Activated naive CD8-positive, alpha-beta T cell treated with anti-CD3 and anti-CD28 coated beads, Interleukin-2, amount 10 ng/mL, durations not matched to agents 7 days and 5 days (primary cell): ENCODE data around the gene KIAA0319L. TPM values are rescaled to one million over a fixed set of nuclear protein-coding genes. Genes with fewer than 3 reads are reported as not detected.

Source experiments
- ATAC-seq: fragments of 150-1000 bp; cut with Tn5 transposase; one replicate; pipeline ENCODE4 v1.10.0; 2021; ENCODE audit warnings: low read depth, moderate library complexity
- POLR2A ChIA-PET: fragments of 350-600 bp; sonication (Branson Sonifier 250); formaldehyde crosslinking; loops from one replicate; lab custom pipeline; 2021; ENCODE audit warnings: antibody characterized with exemption; lab: Charles Lee
- DNase-seq: peaks from one replicate; pipeline ENCODE4 v3.0.0; 2021
- H3K27ac Mint-ChIP-seq: one replicate; pipeline ENCODE4 v1.8.0; 2022; ENCODE audit warnings: mild to moderate bottlenecking, mixed read lengths
- H3K27me3 Mint-ChIP-seq: one replicate; pipeline ENCODE4 v1.8.0; 2022; ENCODE audit warnings: mild to moderate bottlenecking, moderate library complexity, mixed read lengths
- H3K36me3 Mint-ChIP-seq: one replicate; pipeline ENCODE4 v1.8.0; 2021; ENCODE audit warnings: mild to moderate bottlenecking, mixed read lengths
- H3K4me1 Mint-ChIP-seq: one replicate; pipeline ENCODE4 v1.8.0; 2021; ENCODE audit warnings: mixed read lengths
- H3K4me3 Mint-ChIP-seq: one replicate; pipeline ENCODE4 v1.8.0; 2022; ENCODE audit warnings: mild to moderate bottlenecking, moderate library complexity, mixed read lengths
- H3K9me3 Mint-ChIP-seq: one replicate; pipeline ENCODE4 v1.8.0; 2021; ENCODE audit warnings: mixed read lengths
- total RNA-seq, 2 experiments: library from RNA; stranded (reverse); gene quantifications; one replicate each; pipeline ENCODE4 v1.2.3, GENCODE V29; 2021

KIAA0319L gene
- total RNA-seq, 2 experiments from 2014 or later = 49.8 to 51.8 TPM

GRCh38 chr1:35505911-35506798, 51.0 kb downstream of the KIAA0319L start:
- DNase-seq (peak; percentile 48), ATAC-seq (peak; percentile 87)
- no peaks in the 10 kb centered on the region for H3K27me3 Mint-ChIP-seq
- peaks cover 50% of the 10 kb centered on the region for H3K36me3 Mint-ChIP-seq
- peak overlapping the region; percentile 94 for H3K27ac Mint-ChIP-seq
- POLR2A ChIA-PET = interaction anchor here (0.7 to 2.2 kb wide), 6 partner anchors 30 to 313 kb away, joined by 3 to 14 read pairs (median 4); partner anchors contain the start of genes KIAA0319L, NCDN and SFPQ
- peaks cover 44% of the 10 kb centered on the region for H3K4me1 Mint-ChIP-seq
- H3K4me3 Mint-ChIP-seq = peak overlapping the region; percentile 84
- H3K9me3 Mint-ChIP-seq = peaks cover 5% of the 10 kb centered on the region

GRCh38 chr1:35502242-35502641, 55.0 kb downstream of the KIAA0319L start:
- DNase-seq = no peak
- POLR2A ChIA-PET = no interaction called here
- Mint-ChIP-seq H3K4me3 (no peak overlapping the region), H3K4me1 (peaks cover 53% of the 10 kb centered on the region), H3K36me3 (peaks cover 45% of the 10 kb centered on the region), H3K9me3 (no peaks in the 10 kb centered on the region), H3K27me3 (no peaks in the 10 kb centered on the region), H3K27ac (no peak overlapping the region)
- ATAC-seq = no peak

- Mint-ChIP-seq H3K27ac (no peak overlapping the region), H3K4me1 (peaks cover 36% of the 10 kb centered on the region), H3K4me3 (no peak overlapping the region), H3K36me3 (peaks cover 39% of the 10 kb centered on the region), H3K9me3 (no peaks in the 10 kb centered on the region), H3K27me3 (no peaks in the 10 kb centered on the region)
- POLR2A ChIA-PET = no interaction called here
- ATAC-seq (no peak), DNase-seq (no peak)
Measured at GRCh38 chr1:35500439-35500838, 56.8 kb downstream of the KIAA0319L start.

- POLR2A ChIA-PET = interaction anchor here (0.9 kb wide), 1 partner anchor 58 kb away, joined by 4 read pairs; the partner anchor contains the start of genes KIAA0319L and NCDN
- peak; percentile 93 for ATAC-seq
- peaks cover 33% of the 10 kb centered on the region for H3K4me1 Mint-ChIP-seq
Measured at GRCh38 chr1:35499652-35500176, 57.5 kb downstream of the KIAA0319L start.

GRCh38 chr1:35499231-35499630, 58.0 kb downstream of the KIAA0319L start:
- no peaks in the 10 kb centered on the region for H3K9me3 Mint-ChIP-seq
- ATAC-seq = no peak
- POLR2A ChIA-PET = interaction anchor here (0.9 kb wide), 1 partner anchor 58 kb away, joined by 4 read pairs; the partner anchor contains the start of genes KIAA0319L and NCDN
- no peak overlapping the region for H3K4me3 Mint-ChIP-seq
- H3K27ac Mint-ChIP-seq = peak overlapping the region; percentile 39
- peaks cover 37% of the 10 kb centered on the region for H3K36me3 Mint-ChIP-seq
- no peaks in the 10 kb centered on the region for H3K27me3 Mint-ChIP-seq
- no peak for DNase-seq
- peaks cover 33% of the 10 kb centered on the region for H3K4me1 Mint-ChIP-seq

More at GRCh38 chr1:35499652-35500176, 57.5 kb downstream of the KIAA0319L start:
- Mint-ChIP-seq H3K36me3 (peaks cover 35% of the 10 kb centered on the region), H3K9me3 (no peaks in the 10 kb centered on the region), H3K27me3 (no peaks in the 10 kb centered on the region), H3K27ac (peak overlapping the region; percentile 39), H3K4me3 (no peak overlapping the region)
- peak; percentile 44 for DNase-seq

- H3K9me3 Mint-ChIP-seq = no peaks in the 10 kb centered on the region
- peaks cover 29% of the 10 kb centered on the region for H3K4me1 Mint-ChIP-seq
- H3K36me3 Mint-ChIP-seq = peaks cover 32% of the 10 kb centered on the region
- POLR2A ChIA-PET = no interaction called here
- no peak for DNase-seq
- H3K27ac Mint-ChIP-seq = no peak overlapping the region
- no peaks in the 10 kb centered on the region for H3K27me3 Mint-ChIP-seq
- H3K4me3 Mint-ChIP-seq = no peak overlapping the region
- no peak for ATAC-seq
Measured at GRCh38 chr1:35497571-35497970, 59.6 kb downstream of the KIAA0319L start.

GRCh38 chr1:35490250-35490649, 67.0 kb downstream of the KIAA0319L start:
- Mint-ChIP-seq H3K4me1 (peaks cover 12% of the 10 kb centered on the region), H3K27me3 (no peaks in the 10 kb centered on the region), H3K9me3 (peaks cover 22% of the 10 kb centered on the region), H3K4me3 (no peak overlapping the region), H3K36me3 (peaks cover 47% of the 10 kb centered on the region), H3K27ac (no peak overlapping the region)
- POLR2A ChIA-PET = no interaction called here
- ATAC-seq = no peak
- DNase-seq = no peak

- Mint-ChIP-seq H3K4me3 (no peak overlapping the region), H3K4me1 (peaks cover 12% of the 10 kb centered on the region), H3K27me3 (no peaks in the 10 kb centered on the region), H3K36me3 (peaks cover 44% of the 10 kb centered on the region), H3K9me3 (peaks cover 22% of the 10 kb centered on the region), H3K27ac (peak overlapping the region; percentile 27)
- POLR2A ChIA-PET = interaction anchor here (0.6 kb wide), 1 partner anchor 89 kb away, joined by 3 read pairs; no protein-coding TSS in a partner anchor
- ATAC-seq (no peak), DNase-seq (no peak)
Measured at GRCh38 chr1:35488336-35488735, 68.9 kb downstream of the KIAA0319L start.

- DNase-seq (no peak), ATAC-seq (no peak)
- Mint-ChIP-seq H3K4me1 (peaks cover 12% of the 10 kb centered on the region), H3K4me3 (no peak overlapping the region), H3K27me3 (no peaks in the 10 kb centered on the region), H3K36me3 (peaks cover 41% of the 10 kb centered on the region), H3K27ac (no peak overlapping the region), H3K9me3 (peaks cover 22% of the 10 kb centered on the region)
- POLR2A ChIA-PET = no interaction called here
Measured at GRCh38 chr1:35486858-35487408, 70.3 kb downstream of the KIAA0319L start.

GRCh38 chr1:35481229-35481628, 76.0 kb downstream of the KIAA0319L start:
- Mint-ChIP-seq H3K27ac (no peak overlapping the region), H3K4me3 (no peak overlapping the region), H3K9me3 (peaks cover 2% of the 10 kb centered on the region), H3K27me3 (no peaks in the 10 kb centered on the region), H3K36me3 (peaks cover 24% of the 10 kb centered on the region), H3K4me1 (no peaks in the 10 kb centered on the region)
- no peak for ATAC-seq
- POLR2A ChIA-PET = no interaction called here
- DNase-seq = no peak

GRCh38 chr1:35477870-35478269, 79.3 kb downstream of the KIAA0319L start:
- no peak for DNase-seq
- no peaks in the 10 kb centered on the region for H3K27me3 Mint-ChIP-seq
- no peak overlapping the region for H3K4me3 Mint-ChIP-seq
- ATAC-seq = no peak
- no peaks in the 10 kb centered on the region for H3K4me1 Mint-ChIP-seq
- POLR2A ChIA-PET = no interaction called here
- H3K9me3 Mint-ChIP-seq = peaks cover 2% of the 10 kb centered on the region
- no peak overlapping the region for H3K27ac Mint-ChIP-seq
- peaks cover 29% of the 10 kb centered on the region for H3K36me3 Mint-ChIP-seq

- Mint-ChIP-seq H3K9me3 (peaks cover 2% of the 10 kb centered on the region), H3K27ac (no peak overlapping the region), H3K4me3 (no peak overlapping the region), H3K27me3 (no peaks in the 10 kb centered on the region), H3K36me3 (peaks cover 31% of the 10 kb centered on the region), H3K4me1 (no peaks in the 10 kb centered on the region)
- ATAC-seq = no peak
- POLR2A ChIA-PET = no interaction called here
- DNase-seq = no peak
Measured at GRCh38 chr1:35475856-35476674, 81.1 kb downstream of the KIAA0319L start.

GRCh38 chr1:35475356-35475755, 81.8 kb downstream of the KIAA0319L start:
- ATAC-seq (no peak), DNase-seq (no peak)
- POLR2A ChIA-PET = no interaction called here
- Mint-ChIP-seq H3K27ac (no peak overlapping the region), H3K4me3 (no peak overlapping the region), H3K36me3 (peaks cover 34% of the 10 kb centered on the region), H3K4me1 (no peaks in the 10 kb centered on the region), H3K9me3 (peaks cover 2% of the 10 kb centered on the region), H3K27me3 (no peaks in the 10 kb centered on the region)
